A673 (cell line): Measurements from ENCODE around the gene DGCR8.

Source experiments
- EZH2 ChIP-seq: fragments of 200-600 bp; sonication (generic); IDR thresholded peaks from 2 replicates; pipeline ENCODE4 v1.6.1; 2017; ENCODE audit warnings: borderline replicate concordance, low read depth, mild to moderate bottlenecking, mixed read lengths, antibody characterized with exemption, low read length; ENCODE audit not compliant: poor library complexity, severe bottlenecking
- TF ChIP-seq, protein P1 (sequence below): fragments of 300-800, 200-600 bp; sonication (generic); conservative IDR thresholded peaks from 2 replicates; pipeline ENCODE4 v1.5.1; 2017; ENCODE audit warnings: low read depth, mild to moderate bottlenecking, antibody characterized with exemption, low read length, moderate library complexity, mixed read lengths

GRCh38 chr22:20083157-20083890 lies 3.3 kb downstream of the DGCR8 start:
- TF ChIP-seq, protein P1, sequence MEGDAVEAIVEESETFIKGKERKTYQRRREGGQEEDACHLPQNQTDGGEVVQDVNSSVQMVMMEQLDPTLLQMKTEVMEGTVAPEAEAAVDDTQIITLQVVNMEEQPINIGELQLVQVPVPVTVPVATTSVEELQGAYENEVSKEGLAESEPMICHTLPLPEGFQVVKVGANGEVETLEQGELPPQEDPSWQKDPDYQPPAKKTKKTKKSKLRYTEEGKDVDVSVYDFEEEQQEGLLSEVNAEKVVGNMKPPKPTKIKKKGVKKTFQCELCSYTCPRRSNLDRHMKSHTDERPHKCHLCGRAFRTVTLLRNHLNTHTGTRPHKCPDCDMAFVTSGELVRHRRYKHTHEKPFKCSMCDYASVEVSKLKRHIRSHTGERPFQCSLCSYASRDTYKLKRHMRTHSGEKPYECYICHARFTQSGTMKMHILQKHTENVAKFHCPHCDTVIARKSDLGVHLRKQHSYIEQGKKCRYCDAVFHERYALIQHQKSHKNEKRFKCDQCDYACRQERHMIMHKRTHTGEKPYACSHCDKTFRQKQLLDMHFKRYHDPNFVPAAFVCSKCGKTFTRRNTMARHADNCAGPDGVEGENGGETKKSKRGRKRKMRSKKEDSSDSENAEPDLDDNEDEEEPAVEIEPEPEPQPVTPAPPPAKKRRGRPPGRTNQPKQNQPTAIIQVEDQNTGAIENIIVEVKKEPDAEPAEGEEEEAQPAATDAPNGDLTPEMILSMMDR, result no peak
- no peak for TF ChIP-seq EZH2
